DND-41 (cell line): ENCODE data around the gene BARHL1.

Experiments
- ATAC-seq: fragments of 200-7000 bp; cut with Tn5 transposase; 3 replicates; pipeline ENCODE4 v1.9.1; 2021; ENCODE audit warnings: low read depth; ENCODE audit not compliant: insufficient read depth
- DNase-seq: peaks from one replicate; pipeline ENCODE4 v3.0.0-alpha.2; 2020
- H2AFZ ChIP-seq: 2 replicates; pipeline ENCODE4 v1.6.0; 2012; ENCODE audit warnings: low read depth, low read length
- H3K27ac ChIP-seq: 2 replicates; pipeline ENCODE4 v1.5.1; 2012; ENCODE audit warnings: low read length, inconsistent platforms
- H3K27me3 ChIP-seq: fragments of 200-600 bp; sonication (generic); 2 replicates; pipeline ENCODE4 v1.6.0; 2012; ENCODE audit warnings: low read length, mild to moderate bottlenecking, inconsistent platforms; ENCODE audit not compliant: insufficient read depth, poor library complexity
- H3K36me3 ChIP-seq: 2 replicates; pipeline ENCODE4 v1.5.1; 2012; ENCODE audit warnings: low read length, inconsistent platforms; ENCODE audit not compliant: insufficient read depth
- H3K4me1 ChIP-seq: 2 replicates; pipeline ENCODE4 v1.5.1; 2012; ENCODE audit warnings: mild to moderate bottlenecking, low read length; ENCODE audit not compliant: insufficient read depth
- H3K4me2 ChIP-seq: 2 replicates; pipeline ENCODE4 v1.6.0; 2012; ENCODE audit warnings: mild to moderate bottlenecking, moderate library complexity, low read length, inconsistent platforms; ENCODE audit not compliant: insufficient read depth
- H3K4me3 ChIP-seq, 2 experiments: fragments of 200-600 bp in 1 of 2; shearing (Covaris generic) in 1 of 2; 2 replicates each; pipeline ENCODE4 v1.5.1; 2012 to 2016; ENCODE audit warnings: inconsistent platforms in 2 of 2, low read length in 2 of 2, mild to moderate bottlenecking in 2 of 2, low read depth in 1 of 2, moderate library complexity in 1 of 2
- H3K79me2 ChIP-seq: 2 replicates; pipeline ENCODE4 v1.6.0; 2012; ENCODE audit warnings: low read length, inconsistent platforms; ENCODE audit not compliant: insufficient read depth
- H3K9ac ChIP-seq: 2 replicates; pipeline ENCODE4 v1.6.0; 2012; ENCODE audit warnings: low read depth, mild to moderate bottlenecking, inconsistent platforms, low read length, moderate library complexity
- H3K9me3 ChIP-seq: 2 replicates; pipeline ENCODE4 v1.5.1; 2012; ENCODE audit warnings: low read length, moderate library complexity, mild to moderate bottlenecking, inconsistent platforms; ENCODE audit not compliant: insufficient read depth, severe bottlenecking
- H4K20me1 ChIP-seq: 2 replicates; pipeline ENCODE4 v1.6.0; 2012; ENCODE audit warnings: low read length; ENCODE audit not compliant: insufficient read depth
- EZH2 ChIP-seq: IDR thresholded peaks from 3 replicates; pipeline ENCODE4 v1.6.1; 2012; ENCODE audit warnings: borderline replicate concordance, low read depth, mild to moderate bottlenecking, moderate library complexity, low read length, inconsistent platforms; ENCODE audit not compliant: severe bottlenecking
- TF ChIP-seq, protein P1 (sequence below): IDR thresholded peaks from 2 replicates; pipeline ENCODE4 v1.5.1; 2012; ENCODE audit warnings: borderline replicate concordance, low read length, moderate library complexity, mild to moderate bottlenecking; ENCODE audit not compliant: poor library complexity, severe bottlenecking; ENCODE audit errors: extremely low read depth

Gene BARHL1

DNA sequence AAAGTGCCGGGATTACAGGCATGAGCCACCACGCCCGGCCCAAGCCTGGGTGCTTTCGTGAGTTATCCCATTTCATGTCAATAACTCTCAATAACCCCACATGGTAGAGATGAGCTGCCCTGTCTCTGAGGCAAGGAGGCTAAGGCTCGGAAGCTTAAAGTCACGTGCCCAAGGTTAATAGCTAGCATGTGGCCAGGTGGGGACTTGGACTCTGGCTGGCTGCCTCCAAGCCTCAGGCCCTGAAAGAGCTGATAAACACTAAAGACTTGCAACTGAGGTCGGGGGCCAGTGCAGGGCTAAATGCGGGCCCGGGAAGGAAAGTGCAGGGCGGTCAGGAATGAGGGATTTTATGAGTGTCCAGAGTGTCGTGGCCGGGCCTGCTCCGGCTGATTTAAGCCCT, 30.9 kb upstream of the BARHL1 start:
- no peaks in the 10 kb centered on the region for H3K79me2 ChIP-seq
- no peaks in the 10 kb centered on the region for H3K27me3 ChIP-seq

DNA sequence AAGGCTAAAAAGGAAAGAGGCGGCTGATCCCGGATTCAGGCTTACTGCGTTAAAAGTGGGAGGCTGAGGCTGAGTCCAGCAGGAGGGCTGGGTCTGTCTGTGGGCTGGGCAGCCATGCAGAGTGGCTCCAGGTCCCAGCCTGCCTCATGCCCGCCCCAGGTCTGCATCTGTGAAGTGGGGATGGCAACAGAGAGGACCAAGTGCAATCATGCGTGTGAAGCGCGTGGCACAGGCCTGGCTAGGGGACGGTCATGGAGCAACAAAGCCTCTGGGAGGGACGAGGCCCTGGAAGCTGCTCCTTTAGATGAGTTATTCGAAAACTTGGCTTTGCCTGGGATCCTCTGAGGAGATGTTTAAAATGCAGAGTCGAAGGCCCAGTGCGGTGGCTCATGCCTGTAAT, 30.4 kb upstream of the BARHL1 start:
- no peak overlapping the region for H3K4me2 ChIP-seq
- no peak overlapping the region for H3K4me3 ChIP-seq
- no peaks in the 10 kb centered on the region for H3K4me1 ChIP-seq
- no peak for TF ChIP-seq EZH2
- TF ChIP-seq, protein P1, sequence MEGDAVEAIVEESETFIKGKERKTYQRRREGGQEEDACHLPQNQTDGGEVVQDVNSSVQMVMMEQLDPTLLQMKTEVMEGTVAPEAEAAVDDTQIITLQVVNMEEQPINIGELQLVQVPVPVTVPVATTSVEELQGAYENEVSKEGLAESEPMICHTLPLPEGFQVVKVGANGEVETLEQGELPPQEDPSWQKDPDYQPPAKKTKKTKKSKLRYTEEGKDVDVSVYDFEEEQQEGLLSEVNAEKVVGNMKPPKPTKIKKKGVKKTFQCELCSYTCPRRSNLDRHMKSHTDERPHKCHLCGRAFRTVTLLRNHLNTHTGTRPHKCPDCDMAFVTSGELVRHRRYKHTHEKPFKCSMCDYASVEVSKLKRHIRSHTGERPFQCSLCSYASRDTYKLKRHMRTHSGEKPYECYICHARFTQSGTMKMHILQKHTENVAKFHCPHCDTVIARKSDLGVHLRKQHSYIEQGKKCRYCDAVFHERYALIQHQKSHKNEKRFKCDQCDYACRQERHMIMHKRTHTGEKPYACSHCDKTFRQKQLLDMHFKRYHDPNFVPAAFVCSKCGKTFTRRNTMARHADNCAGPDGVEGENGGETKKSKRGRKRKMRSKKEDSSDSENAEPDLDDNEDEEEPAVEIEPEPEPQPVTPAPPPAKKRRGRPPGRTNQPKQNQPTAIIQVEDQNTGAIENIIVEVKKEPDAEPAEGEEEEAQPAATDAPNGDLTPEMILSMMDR, result no peak
- no peak overlapping the region for H2AFZ ChIP-seq
- 0 out of 2 replicates have a peak, but pooled peaks cover 5% of the 10 kb centered on the region for H4K20me1 ChIP-seq
- H3K27ac ChIP-seq, result no peak overlapping the region
- no peak overlapping the region for H3K9ac ChIP-seq
- H3K36me3 ChIP-seq, result no peaks in the 10 kb centered on the region
- no peaks in the 10 kb centered on the region for H3K27me3 ChIP-seq
- H3K79me2 ChIP-seq, result no peaks in the 10 kb centered on the region
- H3K9me3 ChIP-seq, result no peaks in the 10 kb centered on the region
- no peak for DNase-seq
- no peak for ATAC-seq

More for the DNA sequence above, 30.9 kb upstream of the BARHL1 start:
- Histone ChIP-seq H3K9ac (no peak overlapping the region), H3K36me3 (no peaks in the 10 kb centered on the region), H2AFZ (no peak overlapping the region), H3K4me1 (no peaks in the 10 kb centered on the region), H3K4me3 (no peak overlapping the region), H3K9me3 (no peaks in the 10 kb centered on the region), H3K4me2 (no peak overlapping the region), H3K27ac (no peak overlapping the region), H4K20me1 (0 out of 2 replicates have a peak, but pooled peaks cover 5% of the 10 kb centered on the region)
- no peak for DNase-seq
- TF ChIP-seq, protein P1, result no peak
- no peak for TF ChIP-seq EZH2
- ATAC-seq, result no peak

DNA sequence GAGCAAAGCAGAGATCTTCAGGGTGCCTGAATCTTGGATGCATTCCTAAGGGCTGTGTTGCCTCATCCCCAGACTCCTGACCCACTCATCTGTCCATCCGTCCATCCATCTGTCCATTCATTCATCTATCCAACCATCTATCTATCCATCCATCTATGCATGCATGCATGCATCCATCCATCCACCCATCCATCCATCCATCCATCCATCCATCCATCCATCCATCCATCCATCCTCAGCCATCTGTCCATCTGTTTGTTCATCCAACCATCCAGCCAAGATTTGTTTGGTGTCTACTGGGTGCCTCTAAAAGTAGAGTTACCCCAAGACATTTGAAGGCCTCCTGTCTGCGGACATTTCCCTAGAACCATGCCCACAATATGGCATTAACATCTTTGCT, 27.7 kb upstream of the BARHL1 start:
- Histone ChIP-seq H3K36me3 (no peaks in the 10 kb centered on the region), H3K9me3 (no peaks in the 10 kb centered on the region), H3K4me1 (no peaks in the 10 kb centered on the region), H3K9ac (no peak overlapping the region), H3K4me2 (no peak overlapping the region), H3K27ac (no peak overlapping the region), H3K27me3 (no peaks in the 10 kb centered on the region), H2AFZ (no peak overlapping the region), H3K79me2 (no peaks in the 10 kb centered on the region), H4K20me1 (no peaks in the 10 kb centered on the region), H3K4me3 (no peak overlapping the region)
- no peak for DNase-seq
- TF ChIP-seq, protein P1, result no peak
- TF ChIP-seq EZH2, result no peak
- ATAC-seq, result no peak

DNA sequence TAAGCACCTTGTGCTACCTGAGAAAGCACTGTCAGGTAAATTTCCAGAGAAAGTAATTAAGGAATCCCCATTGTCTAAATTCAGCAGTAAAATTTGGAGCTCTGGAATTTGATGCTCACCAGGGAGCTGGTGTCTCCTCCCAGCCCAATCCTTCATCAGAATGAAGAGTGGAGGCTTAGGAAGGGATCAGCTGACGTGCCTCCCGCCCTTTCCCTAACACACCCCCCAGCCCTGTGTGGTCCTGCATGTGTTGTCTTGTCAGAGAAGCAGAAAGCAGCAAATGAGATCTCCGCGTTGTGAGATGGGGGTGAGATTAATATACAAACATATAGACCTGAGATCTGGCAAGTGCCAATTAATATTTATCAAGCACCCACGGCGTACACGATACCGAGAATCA, 26.9 kb upstream of the BARHL1 start:
- Histone ChIP-seq H3K27me3 (no peaks in the 10 kb centered on the region), H4K20me1 (no peaks in the 10 kb centered on the region), H3K36me3 (no peaks in the 10 kb centered on the region), H3K4me1 (no peaks in the 10 kb centered on the region), H3K27ac (no peak overlapping the region), H3K4me3 (no peak overlapping the region), H3K9me3 (no peaks in the 10 kb centered on the region), H2AFZ (no peak overlapping the region), H3K4me2 (no peak overlapping the region), H3K9ac (no peak overlapping the region), H3K79me2 (no peaks in the 10 kb centered on the region)
- DNase-seq (no peak), ATAC-seq (no peak)
- TF ChIP-seq, protein P1, result no peak
- no peak for TF ChIP-seq EZH2
